Measurements from ENCODE around the gene TLL1.

DNA sequence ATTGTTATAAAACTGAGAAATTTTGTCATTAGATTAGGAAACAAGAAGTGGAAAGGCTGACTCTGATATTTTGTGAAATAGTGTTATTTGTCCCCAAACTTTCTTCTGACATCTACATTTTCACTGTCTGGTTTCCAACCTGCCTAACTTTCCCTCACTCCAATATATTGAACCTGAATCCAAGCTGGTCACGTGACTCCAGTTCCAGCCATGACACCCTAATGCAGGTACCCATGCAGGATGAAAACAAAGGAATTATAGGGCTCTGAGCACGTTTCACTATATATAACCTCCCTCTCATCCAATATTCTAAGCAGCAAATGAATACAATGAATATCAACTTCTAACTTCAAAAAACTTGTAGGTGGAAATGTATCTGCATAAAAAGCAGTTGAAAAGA, 231.6 kb downstream of the TLL1 start:
- TF ChIP-seq, protein P1, sequence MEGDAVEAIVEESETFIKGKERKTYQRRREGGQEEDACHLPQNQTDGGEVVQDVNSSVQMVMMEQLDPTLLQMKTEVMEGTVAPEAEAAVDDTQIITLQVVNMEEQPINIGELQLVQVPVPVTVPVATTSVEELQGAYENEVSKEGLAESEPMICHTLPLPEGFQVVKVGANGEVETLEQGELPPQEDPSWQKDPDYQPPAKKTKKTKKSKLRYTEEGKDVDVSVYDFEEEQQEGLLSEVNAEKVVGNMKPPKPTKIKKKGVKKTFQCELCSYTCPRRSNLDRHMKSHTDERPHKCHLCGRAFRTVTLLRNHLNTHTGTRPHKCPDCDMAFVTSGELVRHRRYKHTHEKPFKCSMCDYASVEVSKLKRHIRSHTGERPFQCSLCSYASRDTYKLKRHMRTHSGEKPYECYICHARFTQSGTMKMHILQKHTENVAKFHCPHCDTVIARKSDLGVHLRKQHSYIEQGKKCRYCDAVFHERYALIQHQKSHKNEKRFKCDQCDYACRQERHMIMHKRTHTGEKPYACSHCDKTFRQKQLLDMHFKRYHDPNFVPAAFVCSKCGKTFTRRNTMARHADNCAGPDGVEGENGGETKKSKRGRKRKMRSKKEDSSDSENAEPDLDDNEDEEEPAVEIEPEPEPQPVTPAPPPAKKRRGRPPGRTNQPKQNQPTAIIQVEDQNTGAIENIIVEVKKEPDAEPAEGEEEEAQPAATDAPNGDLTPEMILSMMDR (IDR thresholded peaks at IDR 0.05): no peak
- TF ChIP-seq POLR2A (IDR thresholded peaks at IDR 0.05): no peak
- TF ChIP-seq EP300 (IDR thresholded peaks at IDR 0.05): no peak
